ENCODE results near the gene MROH8. TPM values are rescaled to one million over a fixed set of nuclear protein-coding genes. Genes with fewer than 3 reads are reported as not detected.
A peak's percentile ranks its signal among the peaks of the same experiment; 100 is the strongest.

The MROH8 gene
- total RNA-seq, 1 donor from 2014 or later, result 2.5 TPM

- no peak overlapping the region for H3K27ac Mint-ChIP-seq (ENCODE audit: unreplicated experiment)
- no peaks in the 10 kb centered on the region for H3K4me1 Mint-ChIP-seq (ENCODE audit: low read depth)
- H3K4me3 Mint-ChIP-seq (ENCODE audit: unreplicated experiment), result no peak overlapping the region
- no peak for TF ChIP-seq CTCF (IDR thresholded peaks at IDR 0.05)
- DNase-seq (ENCODE audit: low spot score), result no peak
- no peaks in the 10 kb centered on the region for H3K27me3 Mint-ChIP-seq (ENCODE audit: low read depth)
- H3K9me3 Mint-ChIP-seq (ENCODE audit: low read depth), result no peaks in the 10 kb centered on the region
- no peaks in the 10 kb centered on the region for H3K36me3 Mint-ChIP-seq (ENCODE audit: low read depth)
Measured at GRCh38 chr20:37114012-37114411, 65.3 kb downstream of the MROH8 start.

- no peak overlapping the region for H3K27ac Mint-ChIP-seq (ENCODE audit: unreplicated experiment)
- no peaks in the 10 kb centered on the region for H3K27me3 Mint-ChIP-seq (ENCODE audit: low read depth)
- H3K36me3 Mint-ChIP-seq (ENCODE audit: low read depth), result no peaks in the 10 kb centered on the region
- TF ChIP-seq CTCF (IDR thresholded peaks at IDR 0.05), result no peak
- H3K9me3 Mint-ChIP-seq (ENCODE audit: low read depth), result no peaks in the 10 kb centered on the region
- no peaks in the 10 kb centered on the region for H3K4me1 Mint-ChIP-seq (ENCODE audit: low read depth)
- no peak overlapping the region for H3K4me3 Mint-ChIP-seq (ENCODE audit: unreplicated experiment)
- no peak for DNase-seq (ENCODE audit: low spot score)
Measured at GRCh38 chr20:37111926-37112455, 67.4 kb downstream of the MROH8 start.

- TF ChIP-seq CTCF (IDR thresholded peaks at IDR 0.05), result no peak
Measured at GRCh38 chr20:37108676-37109075, 70.7 kb downstream of the MROH8 start.

GRCh38 chr20:37102571-37102970, 76.8 kb downstream of the MROH8 start:
- Mint-ChIP-seq H3K36me3 (ENCODE audit: low read depth) (no peaks in the 10 kb centered on the region), H3K27ac (ENCODE audit: unreplicated experiment) (no peak overlapping the region), H3K27me3 (ENCODE audit: low read depth) (no peaks in the 10 kb centered on the region), H3K4me1 (ENCODE audit: low read depth) (no peaks in the 10 kb centered on the region), H3K4me3 (ENCODE audit: unreplicated experiment) (no peak overlapping the region), H3K9me3 (ENCODE audit: low read depth) (no peaks in the 10 kb centered on the region)
- no peak for DNase-seq (ENCODE audit: low spot score)
- no peak for TF ChIP-seq CTCF (IDR thresholded peaks at IDR 0.05)

More at GRCh38 chr20:37108676-37109075, 70.7 kb downstream of the MROH8 start:
- no peak for DNase-seq (ENCODE audit: low spot score)
- no peaks in the 10 kb centered on the region for H3K27me3 Mint-ChIP-seq (ENCODE audit: low read depth)
- H3K4me1 Mint-ChIP-seq (ENCODE audit: low read depth), result no peaks in the 10 kb centered on the region
- H3K27ac Mint-ChIP-seq (ENCODE audit: unreplicated experiment), result no peak overlapping the region
- no peak overlapping the region for H3K4me3 Mint-ChIP-seq (ENCODE audit: unreplicated experiment)
- H3K36me3 Mint-ChIP-seq (ENCODE audit: low read depth), result no peaks in the 10 kb centered on the region
- H3K9me3 Mint-ChIP-seq (ENCODE audit: low read depth), result no peaks in the 10 kb centered on the region

GRCh38 chr20:37096415-37097041, 82.8 kb downstream of the MROH8 start:
- no peak for TF ChIP-seq CTCF (IDR thresholded peaks at IDR 0.05)
- Mint-ChIP-seq H3K4me1 (ENCODE audit: low read depth) (peaks cover 14% of the 10 kb centered on the region), H3K27ac (ENCODE audit: unreplicated experiment) (peak overlapping the region; percentile 97), H3K27me3 (ENCODE audit: low read depth) (no peaks in the 10 kb centered on the region), H3K4me3 (ENCODE audit: unreplicated experiment) (peak overlapping the region; percentile 99), H3K36me3 (ENCODE audit: low read depth) (no peaks in the 10 kb centered on the region), H3K9me3 (ENCODE audit: low read depth) (no peaks in the 10 kb centered on the region)
- no peak for DNase-seq (ENCODE audit: low spot score)

Data from chondrocyte (in vitro differentiated cells).